Fibroblast of villous mesenchyme (primary cell): ENCODE measurements around the gene ARHGAP8. TPM values are rescaled to one million over a fixed set of nuclear protein-coding genes. Genes with fewer than 3 reads are reported as not detected.
"Not testable (repeated sequence)": the region's sequence is repeated elsewhere in the genome, so short reads cannot be mapped to it uniquely, and the experiment has no call there.

Experiments used
- DNase-seq: peaks from one replicate; pipeline ENCODE4 v3.0.0-alpha.2; 2010; ENCODE audit warnings: low read depth
- H3K4me3 ChIP-seq: 2 replicates; pipeline ENCODE4 v1.5.1; 2011; ENCODE audit warnings: low read depth, mild to moderate bottlenecking, low read length
- total RNA-seq: library from RNA; depleted of rRNA; stranded (reverse); fragments of >200 nt; gene quantifications from 2 replicates; pipeline ENCODE4 v1.2.3, GENCODE V29; 2012
- TF ChIP-seq, protein P1 (sequence below): IDR thresholded peaks from 2 replicates; pipeline ENCODE4 v1.5.1; 2012; ENCODE audit warnings: low read depth, mild to moderate bottlenecking, low read length; ENCODE audit not compliant: insufficient read depth

The ARHGAP8 gene
- total RNA-seq, 1 donor = under 0.01 TPM

- no peak overlapping the region for H3K4me3 ChIP-seq
- TF ChIP-seq, protein P1, sequence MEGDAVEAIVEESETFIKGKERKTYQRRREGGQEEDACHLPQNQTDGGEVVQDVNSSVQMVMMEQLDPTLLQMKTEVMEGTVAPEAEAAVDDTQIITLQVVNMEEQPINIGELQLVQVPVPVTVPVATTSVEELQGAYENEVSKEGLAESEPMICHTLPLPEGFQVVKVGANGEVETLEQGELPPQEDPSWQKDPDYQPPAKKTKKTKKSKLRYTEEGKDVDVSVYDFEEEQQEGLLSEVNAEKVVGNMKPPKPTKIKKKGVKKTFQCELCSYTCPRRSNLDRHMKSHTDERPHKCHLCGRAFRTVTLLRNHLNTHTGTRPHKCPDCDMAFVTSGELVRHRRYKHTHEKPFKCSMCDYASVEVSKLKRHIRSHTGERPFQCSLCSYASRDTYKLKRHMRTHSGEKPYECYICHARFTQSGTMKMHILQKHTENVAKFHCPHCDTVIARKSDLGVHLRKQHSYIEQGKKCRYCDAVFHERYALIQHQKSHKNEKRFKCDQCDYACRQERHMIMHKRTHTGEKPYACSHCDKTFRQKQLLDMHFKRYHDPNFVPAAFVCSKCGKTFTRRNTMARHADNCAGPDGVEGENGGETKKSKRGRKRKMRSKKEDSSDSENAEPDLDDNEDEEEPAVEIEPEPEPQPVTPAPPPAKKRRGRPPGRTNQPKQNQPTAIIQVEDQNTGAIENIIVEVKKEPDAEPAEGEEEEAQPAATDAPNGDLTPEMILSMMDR = no peak
- DNase-seq = no peak
Measured at GRCh38 chr22:44848791-44849420, 96.5 kb downstream of the ARHGAP8 start.

GRCh38 chr22:44850946-44851345 is 98.6 kb downstream of the ARHGAP8 start:
- DNase-seq = no peak
- H3K4me3 ChIP-seq = no peak overlapping the region
- TF ChIP-seq, protein P1 = no peak

DNA sequence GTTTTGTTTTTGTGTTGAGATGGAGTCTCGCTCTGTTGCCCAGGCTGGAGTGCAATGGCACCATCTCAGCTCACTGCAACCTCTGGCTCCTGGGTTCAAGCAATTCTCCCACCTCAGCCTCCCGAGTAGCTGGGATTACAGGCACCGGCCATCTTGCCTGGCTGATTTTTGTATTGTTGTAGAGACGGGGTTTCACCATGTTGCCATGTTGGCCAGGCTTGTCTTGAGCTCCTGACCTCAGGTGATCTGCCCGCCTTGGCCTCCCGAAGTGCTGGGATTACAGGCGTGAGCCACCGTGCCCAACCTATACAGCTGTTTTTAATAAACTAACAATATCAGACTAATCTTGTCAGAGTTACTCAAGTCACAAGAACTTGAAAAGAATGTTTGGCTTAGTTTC is 102.3 kb downstream of the ARHGAP8 start:
- DNase-seq, H3K4me3 ChIP-seq: not testable (repeated sequence)

GRCh38 chr22:44855855-44856254 is 103.5 kb downstream of the ARHGAP8 start:
- DNase-seq = no peak
- H3K4me3 ChIP-seq = no peak overlapping the region
- TF ChIP-seq, protein P1 = no peak

DNA sequence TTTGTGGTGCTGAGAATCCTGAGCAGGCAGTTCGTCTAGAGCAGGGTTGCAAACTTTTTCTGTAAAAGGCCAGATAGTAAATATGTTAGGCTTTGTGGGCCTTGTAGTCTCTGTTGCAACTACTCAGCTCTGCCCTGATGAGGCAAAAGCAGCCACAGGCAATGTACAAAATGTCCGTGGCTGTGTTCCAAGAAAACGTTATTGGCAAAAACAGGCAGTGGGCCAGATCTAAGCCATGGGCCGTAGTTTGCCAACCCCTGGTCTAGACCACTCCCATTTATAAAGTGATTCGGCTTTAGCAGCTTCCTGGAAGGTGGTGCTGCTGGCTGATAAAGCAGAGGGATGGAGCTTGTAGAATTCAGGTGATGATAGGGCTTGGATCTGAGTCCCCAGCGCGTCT is 106.4 kb downstream of the ARHGAP8 start:
- H3K4me3 ChIP-seq, DNase-seq: not testable (repeated sequence)

DNA sequence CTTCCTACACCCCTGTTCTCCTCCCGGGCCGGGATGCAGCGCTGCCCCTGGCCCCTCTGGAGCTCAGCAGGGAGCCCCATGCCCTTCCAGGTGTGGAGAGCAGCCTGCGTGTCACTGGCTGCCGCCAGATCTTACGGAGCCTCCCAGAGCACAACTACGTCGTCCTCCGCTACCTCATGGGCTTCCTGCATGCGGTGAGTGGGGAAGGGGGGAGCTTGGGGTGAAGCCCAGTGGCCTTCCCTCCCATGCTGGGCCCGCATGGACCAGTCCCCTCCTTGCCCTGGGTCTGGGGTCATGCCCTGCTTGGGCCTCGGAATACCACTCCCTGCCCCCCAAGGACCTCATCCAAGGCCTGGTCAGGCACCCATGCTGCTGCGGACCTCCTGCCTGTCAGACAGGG is 107.3 kb downstream of the ARHGAP8 start:
- H3K4me3 ChIP-seq = no peak overlapping the region
- TF ChIP-seq, protein P1 = no peak

DNA sequence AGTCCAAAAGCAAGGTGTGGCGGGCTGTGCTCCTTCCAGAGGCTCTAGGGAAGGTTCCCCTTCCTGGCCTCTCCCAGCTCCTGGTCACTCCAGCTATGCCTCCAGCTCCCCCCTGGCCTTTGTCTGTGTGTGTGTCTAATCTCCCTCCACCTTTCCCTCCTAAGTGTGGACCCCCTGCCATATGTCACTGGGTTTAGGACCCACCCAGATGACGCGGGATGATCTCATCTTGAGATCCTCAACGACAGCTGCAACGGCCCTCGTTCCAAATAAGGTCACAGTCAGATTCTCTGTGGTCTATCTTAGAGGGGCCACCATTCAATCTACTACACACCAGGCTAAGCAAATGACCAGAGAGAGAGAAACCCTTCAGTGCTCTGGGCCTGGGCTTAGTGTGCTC is 107.9 kb downstream of the ARHGAP8 start:
- TF ChIP-seq, protein P1 = no peak
- no peak overlapping the region for H3K4me3 ChIP-seq
- no peak for DNase-seq

More for the DNA sequence above, 107.3 kb downstream of the ARHGAP8 start:
- no peak for DNase-seq

DNA sequence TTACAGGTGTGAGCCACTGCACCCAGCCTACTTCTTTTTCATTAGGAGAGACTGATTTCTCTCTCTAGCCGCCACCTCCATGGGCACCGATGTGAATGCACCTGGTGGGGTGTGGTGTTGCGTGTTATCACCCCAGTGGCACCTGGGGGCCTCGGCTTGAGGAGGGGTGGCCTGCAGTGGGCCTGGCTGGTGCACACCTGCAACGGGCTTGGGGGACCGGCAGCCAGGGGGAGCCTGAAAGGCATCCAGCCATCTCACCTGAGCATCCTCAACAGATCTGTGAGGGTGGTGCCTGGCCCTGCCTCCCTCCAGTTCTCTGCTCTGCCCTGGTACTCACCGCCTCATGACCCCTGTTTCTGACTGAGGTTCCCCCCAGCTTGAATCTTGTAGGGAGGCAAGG is 108.9 kb downstream of the ARHGAP8 start:
- no peak overlapping the region for H3K4me3 ChIP-seq
- TF ChIP-seq, protein P1 = no peak
- DNase-seq = no peak
